GM19328 (cell line): ENCODE measurements around the gene DENND10.
A peak's percentile ranks its signal among the peaks of the same experiment; 100 is the strongest.
"Not testable (repeated sequence)": the region's sequence is repeated elsewhere in the genome, so short reads cannot be mapped to it uniquely, and the experiment has no call there.

ENCODE experiments used
- ATAC-seq: cut with Tn5 transposase; IDR thresholded peaks from one replicate; pipeline ENCODE4 v1.9.1; 2021; ENCODE audit warnings: mild to moderate bottlenecking, moderate library complexity; ENCODE audit not compliant: unreplicated experiment

Gene DENND10

DNA sequence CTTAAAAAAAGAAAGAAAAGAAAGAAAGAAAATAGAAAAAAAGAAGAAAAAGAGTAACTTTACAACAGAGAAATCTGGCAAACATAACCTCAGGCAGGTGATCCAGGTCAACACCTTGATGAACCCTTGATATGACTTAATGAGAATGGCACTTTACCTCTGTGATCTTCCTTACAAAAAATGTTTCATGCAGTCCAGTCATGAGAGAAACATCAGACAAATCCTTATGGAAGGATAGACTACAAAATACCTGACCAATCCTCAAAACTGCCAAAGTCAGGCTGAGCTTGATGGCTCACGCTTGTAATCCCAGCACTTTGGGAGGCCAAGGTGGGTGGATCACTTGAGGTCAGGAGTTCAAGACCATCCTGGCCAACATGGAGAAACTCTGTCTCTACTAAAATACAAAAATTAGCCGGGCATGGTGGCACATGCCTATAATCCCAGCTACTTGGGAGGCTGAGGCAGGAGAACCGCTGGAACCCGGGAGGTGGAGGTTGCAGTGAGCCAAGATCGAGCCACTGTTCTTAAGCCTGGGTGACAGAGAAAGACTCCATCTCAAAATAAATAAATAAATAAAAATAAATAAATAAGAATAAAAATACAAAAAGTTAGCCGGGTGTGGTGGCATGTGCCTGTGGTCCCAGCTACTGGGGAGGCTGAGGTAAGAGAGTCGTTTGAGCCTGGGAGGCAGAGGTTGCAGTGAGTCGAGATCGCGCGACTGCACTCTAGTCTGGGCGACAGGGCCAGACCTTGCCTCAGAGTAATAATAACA is 7.1 kb upstream of the DENND10 start:
- ATAC-seq: not testable (repeated sequence)

DNA sequence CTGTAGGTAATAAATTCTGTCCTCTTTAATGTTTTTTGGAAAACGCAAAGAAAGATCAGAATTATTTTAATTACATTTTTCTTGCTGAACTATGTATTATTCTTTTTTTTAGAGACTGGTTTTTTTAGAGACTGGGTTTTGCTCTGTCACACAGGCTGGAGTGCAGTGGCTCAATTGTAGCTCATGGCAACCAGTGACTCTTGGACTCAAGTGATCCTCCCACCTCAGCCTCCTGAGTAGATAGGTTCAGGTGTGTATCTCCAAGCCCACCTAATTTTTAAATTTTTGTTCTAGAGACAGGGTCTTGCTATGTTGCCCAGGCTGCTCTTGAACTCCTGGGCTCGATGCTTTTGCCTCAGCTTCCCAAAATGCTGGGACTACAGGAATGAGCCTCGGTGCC is 5.3 kb upstream of the DENND10 start:
- no peak for ATAC-seq

DNA sequence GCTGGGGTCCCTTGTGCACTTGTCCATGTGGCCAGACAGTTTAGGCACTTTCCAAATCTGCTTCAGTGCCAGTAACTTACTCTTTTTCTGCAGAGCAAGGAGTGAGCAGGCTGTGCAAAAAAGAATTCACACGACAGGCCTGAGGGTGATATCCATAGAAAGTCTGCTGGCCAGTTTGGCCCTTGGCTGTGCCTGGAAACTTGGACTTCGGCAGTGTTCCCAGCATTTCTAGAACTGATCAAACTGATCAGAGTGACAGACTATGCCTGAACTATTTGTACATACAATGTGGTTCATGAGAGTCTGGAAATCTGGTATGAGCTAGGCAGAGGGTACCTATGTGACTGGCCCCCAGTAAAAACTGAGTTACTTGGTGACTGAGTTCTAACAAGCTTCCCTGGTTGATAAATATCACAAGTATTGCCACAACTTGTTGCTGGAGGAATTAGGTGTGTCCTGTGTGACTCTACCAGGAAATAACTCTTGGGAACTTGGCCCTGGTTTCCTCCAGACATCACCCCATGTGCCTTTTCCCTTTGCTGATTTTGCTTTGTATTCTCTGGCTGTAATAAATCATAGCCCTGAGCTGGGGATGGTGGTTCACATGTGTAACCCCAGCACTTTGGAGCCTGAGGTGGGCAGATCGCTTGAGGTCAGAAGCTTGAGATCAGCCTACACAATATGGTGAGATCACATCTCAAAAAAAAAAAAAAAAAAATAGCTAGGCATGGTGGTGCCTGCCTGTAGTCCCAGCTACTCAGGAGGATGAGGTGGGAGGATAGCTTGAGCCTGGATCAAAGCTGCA is 3.3 kb upstream of the DENND10 start:
- no peak for ATAC-seq

DNA sequence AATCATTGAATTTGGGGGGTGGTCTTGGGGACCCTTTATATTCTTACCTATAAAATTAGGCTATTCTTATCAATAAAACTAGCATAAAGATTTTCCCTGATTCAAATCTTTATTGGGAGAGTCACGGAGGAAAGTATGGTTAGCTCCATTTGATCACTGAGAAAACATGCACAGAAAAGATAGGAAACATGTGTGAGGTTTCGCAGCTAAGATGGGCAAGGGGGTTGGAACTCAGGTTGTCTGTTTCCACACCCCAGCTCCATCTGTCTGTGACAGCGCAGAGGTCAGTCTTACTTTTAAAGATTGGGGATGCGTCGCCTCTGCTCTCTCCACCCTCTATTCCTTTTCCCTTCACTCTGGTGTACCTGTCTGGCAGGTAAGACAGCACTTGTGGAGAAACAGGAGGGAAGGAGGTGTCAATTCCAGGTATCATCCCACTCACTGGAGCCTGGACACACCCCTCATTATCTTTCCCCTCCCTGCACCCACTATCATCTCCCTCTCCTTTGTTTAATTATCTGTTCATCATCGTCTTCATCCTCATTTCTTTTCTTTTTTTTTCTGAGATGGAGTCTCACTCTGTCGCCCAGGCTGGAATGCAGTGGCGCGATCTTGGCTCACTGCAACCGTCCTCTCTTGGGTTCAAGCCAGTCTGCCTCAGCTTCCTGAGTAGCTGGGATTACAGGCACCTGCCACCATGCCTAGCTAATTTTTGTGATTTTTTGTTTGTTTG is 2.4 kb upstream of the DENND10 start:
- ATAC-seq: no peak

DNA sequence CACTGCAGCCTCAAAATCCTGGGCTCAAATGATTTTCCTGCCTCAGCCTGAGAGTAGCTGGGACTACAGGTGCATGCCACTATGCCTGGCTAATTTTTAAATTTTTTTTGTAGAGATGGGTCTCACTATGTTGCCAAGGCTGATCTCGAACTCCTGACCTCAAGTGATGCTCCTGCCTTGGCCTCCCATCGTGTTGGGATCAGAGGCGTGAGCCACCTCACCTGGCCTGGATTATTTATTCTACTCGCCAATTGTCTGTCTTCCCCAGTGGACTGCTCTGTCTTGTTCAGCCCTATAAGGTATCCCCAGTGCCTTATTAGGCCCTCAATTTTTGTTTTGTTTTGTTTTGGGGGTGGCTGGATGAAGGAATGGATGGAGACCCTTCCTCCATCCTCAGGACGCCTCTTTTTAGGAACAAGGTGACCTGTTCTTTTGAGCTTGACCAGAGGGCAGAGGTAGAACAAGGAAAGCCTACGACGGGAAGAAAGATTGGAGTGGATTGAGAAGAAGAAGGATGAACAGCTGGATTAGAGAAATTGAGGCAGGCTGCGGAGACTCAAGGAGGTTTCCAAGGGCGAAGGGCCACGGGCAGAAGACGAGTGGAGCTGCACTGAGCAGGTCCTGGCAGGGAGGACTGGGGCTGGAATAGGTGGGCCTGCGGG is 541 bp upstream of the DENND10 start:
- ATAC-seq: no peak

DNA sequence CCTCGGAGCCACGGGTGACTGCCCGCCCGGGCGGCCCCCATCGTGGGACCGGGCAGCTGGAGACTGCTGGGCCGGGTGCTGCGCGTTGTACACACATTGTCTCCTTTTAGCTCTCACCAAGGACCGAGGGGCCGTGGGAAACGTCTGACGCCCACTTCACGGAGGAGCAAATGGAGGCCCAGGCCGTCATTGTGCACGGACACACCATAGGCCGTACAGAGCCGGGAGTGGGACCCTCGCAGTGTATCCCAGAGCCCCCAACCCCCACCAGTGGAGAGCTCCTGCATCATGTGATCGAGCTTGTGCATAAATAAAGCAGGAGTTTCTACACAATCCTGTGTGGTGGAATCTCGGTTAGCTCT is 722 bp downstream of the DENND10 start:
- no peak for ATAC-seq

DNA sequence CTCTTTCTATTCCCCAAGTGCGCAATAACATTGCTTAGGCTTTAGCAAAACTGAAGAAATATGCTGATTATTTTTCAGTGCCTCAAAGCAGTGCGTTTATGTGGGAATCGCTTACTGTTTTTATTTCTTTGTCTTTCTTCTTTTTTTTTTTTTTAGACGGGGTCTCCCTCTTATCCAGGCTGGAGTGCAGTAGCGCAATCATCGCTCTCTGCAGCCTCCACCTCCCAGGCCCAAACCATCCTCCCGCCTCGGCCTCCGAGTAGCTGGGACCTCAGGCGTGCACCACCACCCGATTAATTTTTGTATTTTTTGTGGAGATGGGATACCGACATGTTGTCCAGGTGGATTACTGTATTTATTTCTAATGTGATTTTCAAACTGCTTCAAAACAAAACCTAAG is 1.2 kb downstream of the DENND10 start:
- ATAC-seq: no peak

DNA sequence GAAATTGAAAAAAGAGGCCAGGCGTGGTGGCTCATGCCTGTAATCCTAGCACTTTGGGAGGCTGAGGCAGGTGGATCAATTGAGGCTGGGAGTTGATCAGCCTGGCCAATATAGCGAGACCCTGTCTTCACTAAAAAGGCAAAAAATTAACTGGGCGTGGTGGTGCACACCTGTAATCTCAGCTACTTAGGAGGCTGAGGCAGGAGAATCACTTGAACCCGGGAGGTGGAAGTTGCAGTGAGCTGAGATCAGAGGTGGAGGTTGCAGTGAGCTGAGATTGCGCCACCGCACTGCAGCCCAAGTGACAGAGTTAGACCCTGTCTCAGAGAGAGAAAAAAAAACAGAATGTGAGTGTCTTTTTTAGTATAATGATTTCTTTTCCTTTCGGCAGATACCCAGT is 2.0 kb downstream of the DENND10 start:
- not testable (repeated sequence) for ATAC-seq

DNA sequence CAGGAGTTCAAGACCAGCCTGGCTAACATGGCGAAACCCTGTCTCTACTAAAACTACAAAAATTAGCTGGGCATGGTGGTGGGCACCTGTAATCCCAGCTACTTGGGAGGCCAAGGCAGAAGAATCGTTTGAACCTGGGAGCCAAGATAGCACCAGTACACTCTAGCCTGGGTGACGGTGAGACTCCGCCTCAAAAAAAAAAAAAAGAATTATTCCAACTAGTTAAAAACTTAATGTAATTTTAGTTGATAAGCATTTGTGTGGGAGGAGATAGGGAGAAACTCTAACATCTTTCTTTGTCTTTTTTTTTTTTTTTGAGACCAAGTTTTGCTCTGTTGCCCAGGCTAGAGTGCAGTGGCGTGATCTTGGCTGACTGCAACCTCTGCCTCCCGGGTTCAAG is 3.2 kb downstream of the DENND10 start:
- ATAC-seq: not testable (repeated sequence)

DNA sequence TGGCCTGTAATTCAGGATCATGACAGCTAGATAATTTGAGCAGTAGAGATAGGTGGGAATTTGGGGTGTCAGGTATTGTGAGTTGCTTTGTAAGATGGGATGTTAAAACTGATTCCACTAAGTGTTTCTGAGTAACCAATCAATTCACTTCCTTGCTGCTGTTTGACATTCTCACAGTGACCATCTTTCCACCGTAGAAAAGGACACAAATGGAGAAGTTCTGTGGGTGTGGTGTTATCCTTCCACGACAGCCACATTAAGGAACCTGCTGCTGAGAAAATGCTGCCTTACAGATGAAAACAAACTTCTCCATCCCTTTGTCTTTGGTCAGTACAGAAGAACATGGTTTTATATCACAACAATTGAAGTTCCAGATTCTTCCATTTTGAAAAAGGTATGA is 3.9 kb downstream of the DENND10 start:
- not testable (repeated sequence) for ATAC-seq

DNA sequence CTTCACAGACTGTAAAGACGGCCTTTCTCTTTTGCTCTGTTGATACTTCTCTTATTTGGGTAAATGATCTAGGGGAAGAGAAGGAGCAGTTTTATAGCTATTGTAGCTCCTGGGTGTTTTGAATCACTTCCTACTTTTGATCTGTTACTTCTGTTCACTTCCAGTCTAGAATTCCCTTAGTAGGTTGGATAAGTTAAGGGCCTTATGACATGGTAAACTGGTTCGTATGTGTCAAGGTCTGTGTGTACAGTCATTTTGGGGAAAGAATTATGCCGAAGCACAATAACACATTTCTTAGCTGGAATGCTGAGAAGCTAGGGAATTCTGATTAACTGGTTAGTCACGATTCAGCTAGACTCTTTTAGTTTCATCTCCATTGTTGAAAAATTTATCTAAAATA is 8.1 kb downstream of the DENND10 start:
- no peak for ATAC-seq

DNA sequence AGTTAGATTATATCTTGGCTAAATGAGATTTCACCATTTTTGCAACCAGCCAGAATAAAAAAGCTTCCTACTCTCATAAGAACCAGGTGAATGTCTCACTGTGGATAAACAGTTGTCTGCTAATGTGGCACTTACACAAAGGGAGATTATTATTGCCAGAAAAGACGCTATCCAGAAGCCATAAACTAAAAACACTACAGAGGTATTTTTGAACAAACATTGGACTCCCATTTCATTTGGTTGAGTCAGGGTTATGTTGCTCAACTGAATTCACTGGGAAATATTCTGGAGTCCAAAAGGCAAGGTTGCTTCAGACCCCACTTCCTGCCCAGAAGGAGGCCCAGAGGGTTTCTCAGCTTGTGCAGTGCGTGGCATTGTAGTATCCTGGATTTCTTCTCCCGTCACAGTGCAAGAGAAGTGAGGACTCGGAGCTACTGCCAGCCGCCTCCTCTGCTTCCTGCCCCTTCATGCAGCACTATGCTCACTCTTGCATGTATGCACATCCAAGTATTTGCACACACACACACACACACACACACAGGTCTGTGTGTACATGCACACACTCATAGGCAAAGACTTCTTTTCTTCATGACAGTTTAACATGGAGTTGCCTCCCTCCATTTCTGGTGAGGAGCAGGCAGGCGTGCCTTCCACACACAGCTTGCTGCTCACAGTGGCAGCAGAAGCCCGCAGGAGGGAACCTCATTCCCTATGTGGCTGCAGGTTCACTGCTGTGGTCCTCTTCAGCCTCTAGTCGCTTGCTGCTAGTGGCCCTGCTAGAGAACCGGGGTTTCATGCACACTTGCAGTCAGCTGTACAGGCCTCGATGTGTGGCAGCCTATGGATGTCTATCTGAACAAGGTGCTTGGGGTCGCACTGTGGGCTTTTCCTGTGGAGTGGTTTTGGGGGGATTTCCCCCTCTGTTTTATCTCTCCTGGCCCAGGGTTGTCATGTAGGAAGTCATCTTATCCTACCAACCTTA is 10.1 kb downstream of the DENND10 start:
- ATAC-seq: no peak

DNA sequence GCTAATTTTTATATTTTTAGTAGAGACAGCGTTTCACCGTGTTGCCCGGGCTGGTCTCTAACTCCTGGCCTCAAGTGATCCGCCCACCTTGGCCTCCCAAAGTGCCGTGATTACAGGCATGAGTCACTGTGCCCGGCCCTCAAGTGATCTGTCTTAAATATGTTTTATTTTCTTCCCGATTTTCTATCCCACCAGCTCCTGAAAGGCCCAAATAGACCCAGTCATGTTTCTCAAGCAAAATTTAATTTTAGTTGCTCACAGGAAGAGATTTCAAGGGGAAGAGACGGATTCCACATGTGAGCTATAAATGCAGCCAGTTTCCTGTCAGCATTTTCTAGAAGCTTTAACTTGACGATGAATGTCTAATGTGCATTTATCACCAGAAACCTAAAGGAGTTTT is 12.0 kb downstream of the DENND10 start:
- ATAC-seq: no peak

DNA sequence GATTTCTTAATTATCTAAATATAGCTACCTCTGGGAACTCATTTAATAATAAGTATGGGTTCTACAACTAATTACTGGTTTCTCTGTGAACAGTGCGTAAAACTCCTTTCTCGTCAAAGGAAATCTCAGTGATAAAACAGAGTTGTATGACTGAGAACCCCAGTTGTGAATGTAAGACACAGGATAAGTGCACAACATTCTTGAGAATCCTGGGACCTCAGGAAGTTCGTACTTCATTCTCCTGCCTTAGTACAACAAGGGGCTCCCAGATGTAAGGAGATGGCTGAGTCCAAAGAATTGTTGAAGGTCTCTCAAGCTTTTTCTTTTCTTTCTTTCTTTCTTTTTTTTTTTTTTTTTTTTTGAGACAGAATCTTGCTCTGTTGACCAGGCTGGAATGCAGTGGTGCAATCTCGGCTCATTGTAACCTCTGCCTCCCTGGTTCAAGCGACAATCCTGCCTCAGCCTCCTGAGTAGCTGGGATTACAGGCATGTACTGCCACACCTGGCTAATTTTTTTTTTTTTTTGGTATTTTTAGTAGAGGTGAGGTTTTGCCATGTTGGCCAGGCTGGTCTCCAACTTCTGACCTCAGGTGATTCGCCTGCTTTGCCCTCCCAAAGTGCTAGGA is 12.5 kb downstream of the DENND10 start:
- ATAC-seq: no peak

DNA sequence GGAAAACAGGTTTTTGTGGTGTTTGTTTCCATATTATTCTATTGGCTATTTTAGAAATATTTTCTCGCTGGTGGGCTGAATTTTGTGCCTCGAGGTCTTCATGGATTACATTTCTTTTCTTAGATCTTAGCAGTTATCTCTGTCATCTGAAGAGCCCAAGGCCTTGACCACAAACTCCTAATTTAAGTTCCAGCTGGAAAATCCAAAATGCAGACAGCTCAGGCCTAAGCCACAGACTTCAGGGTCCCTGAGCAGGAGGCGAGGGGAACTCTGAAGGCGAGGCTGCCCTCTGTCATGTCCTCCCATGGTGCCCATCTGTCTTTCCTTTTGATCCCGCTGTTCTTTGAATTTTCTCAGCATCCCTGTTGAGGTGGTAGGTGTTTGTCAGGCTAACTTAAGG is 14.3 kb downstream of the DENND10 start:
- ATAC-seq: no peak

DNA sequence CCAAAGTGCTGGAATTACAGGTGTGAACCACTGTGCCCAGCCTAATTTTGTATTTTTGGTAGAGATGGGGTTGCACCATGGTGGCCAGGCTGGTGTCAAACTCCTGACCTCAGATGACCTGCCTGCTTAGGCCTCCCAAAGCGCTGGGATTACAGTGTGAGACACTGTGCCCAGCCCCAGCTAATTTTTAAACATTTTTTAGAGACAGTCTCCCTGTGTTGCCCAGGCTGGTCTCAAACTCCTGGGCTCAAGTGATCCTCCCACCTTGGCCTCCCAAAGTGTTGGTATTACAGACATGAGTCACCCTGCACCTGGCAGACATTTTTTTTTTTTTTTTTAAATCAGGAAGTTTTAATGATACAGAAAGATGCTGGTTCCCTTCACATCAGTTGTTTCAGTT is 15.5 kb downstream of the DENND10 start:
- no peak for ATAC-seq

DNA sequence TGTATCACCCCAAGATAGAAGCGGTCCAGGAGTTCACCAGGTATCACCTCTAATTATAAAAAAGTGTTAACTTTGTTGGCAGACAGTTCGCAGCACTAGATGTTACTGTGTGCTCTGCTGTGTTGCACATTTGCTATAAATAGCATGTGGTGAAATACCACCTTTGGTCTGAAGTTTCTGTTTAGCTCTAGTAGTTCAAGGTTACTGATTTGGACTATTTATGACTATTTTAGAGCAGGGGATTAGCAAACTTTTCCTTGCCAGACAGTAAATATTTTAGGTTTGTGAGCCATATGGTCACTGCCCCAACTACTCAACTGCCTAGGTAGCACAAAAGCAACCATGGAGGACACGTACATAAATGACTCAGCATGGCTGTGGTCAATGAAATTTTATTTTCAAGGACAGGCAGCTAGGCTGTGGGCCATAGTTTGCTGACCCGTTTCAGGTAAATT is 16.5 kb downstream of the DENND10 start:
- ATAC-seq: peak; percentile 93

DNA sequence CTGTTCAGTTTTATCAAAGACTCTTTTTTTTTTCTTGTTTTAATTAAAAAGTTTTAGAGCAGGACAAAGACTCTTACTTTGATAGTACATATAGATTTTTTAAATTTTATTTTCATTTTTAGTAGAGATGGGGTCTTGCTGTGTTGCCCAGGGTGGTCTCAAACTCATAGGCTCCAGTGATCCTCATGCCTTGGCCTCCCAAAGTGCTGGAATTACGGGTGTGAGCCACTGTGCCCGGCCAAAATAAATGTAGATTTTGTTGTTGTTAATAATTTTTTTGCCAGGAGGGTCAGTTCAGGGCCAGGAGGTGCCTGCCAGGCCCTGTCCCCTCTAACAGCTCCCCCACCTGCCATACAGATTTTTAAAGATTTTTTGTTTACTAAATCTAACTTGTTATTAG is 17.0 kb downstream of the DENND10 start:
- ATAC-seq: no peak

DNA sequence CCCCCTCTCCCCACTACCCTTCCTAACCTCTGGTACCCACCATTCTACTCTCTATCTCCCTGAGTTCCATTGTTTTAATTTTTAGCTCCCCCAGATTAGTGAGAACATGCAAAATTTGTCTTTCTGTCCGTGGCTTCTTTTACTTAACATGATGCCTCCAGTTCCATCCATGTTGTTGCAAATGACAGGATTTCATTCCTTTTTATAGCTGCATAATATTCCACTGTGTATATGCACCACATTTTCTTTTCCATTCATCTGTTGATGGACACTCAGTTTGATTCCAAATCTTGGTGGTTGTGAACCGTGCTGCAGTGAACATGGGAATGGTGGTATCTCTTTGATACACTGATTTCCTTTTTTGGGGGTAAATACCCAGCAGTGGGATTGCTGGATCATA is 22.0 kb downstream of the DENND10 start:
- no peak for ATAC-seq

DNA sequence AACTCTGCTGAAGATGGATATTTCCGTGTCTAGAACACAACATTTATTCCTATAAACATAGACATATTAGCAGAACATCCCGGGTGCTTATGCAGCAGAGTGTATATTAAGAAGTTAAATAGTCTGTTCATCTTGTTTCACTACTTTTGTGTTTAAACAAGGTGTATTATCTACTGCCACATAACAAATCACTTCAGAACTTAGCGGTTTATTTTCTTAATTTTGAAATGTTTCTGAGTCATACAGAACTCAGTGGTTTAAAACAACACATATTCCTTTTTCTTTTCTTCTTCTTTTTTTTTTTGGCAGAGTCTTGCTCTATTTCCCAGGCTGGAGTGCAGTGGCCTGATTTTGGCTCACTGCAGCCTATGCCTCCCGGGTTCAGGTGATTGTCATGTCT is 25.8 kb downstream of the DENND10 start:
- ATAC-seq: no peak
